SK-N-SH (cell line): Measurements from ENCODE around the gene RCOR3. TPM values are rescaled to one million over a fixed set of nuclear protein-coding genes. Genes with fewer than 3 reads are reported as not detected.

Experiments used
- CTCF ChIA-PET: fragments of 300-600, 350-600 bp; formaldehyde crosslinking; extraction: SDS; loops from one replicate; lab custom pipeline; 2021; lab: Yijun Ruan, JAX
- POLR2A ChIA-PET: fragments of 350-600 bp; sonication (Branson Sonifier 250); formaldehyde crosslinking; extraction: SDS; loops from one replicate; lab custom pipeline; 2020; ENCODE audit warnings: antibody characterized with exemption, inconsistent platforms; lab: Yijun Ruan, JAX
- DNase-seq: peaks from one replicate; pipeline ENCODE4 v3.0.0; 2012
- H2AFZ ChIP-seq: fragments of 200-600 bp; sonication (generic); 2 replicates; pipeline ENCODE4 v1.8.1; 2016; ENCODE audit warnings: antibody characterized with exemption, mild to moderate bottlenecking, low read depth
- H3F3A ChIP-seq: fragments of 200-600 bp; sonication (generic); replicated peaks from 2 replicates; pipeline ENCODE3; 2016; ENCODE audit warnings: antibody characterized with exemption, mild to moderate bottlenecking; ENCODE audit not compliant: insufficient read depth
- H3K27ac ChIP-seq, 2 experiments: fragments of 200-500 bp in 1 of 2; fragments of 200-600 bp in 1 of 2; sonication (Bioruptor generic) in 1 of 2; sonication (generic), shearing (Covaris generic) in 1 of 2; 2 replicates each; pipeline versions ENCODE4 v1.5.1 to v1.6.1; 2014 to 2016; ENCODE audit warnings: low read depth in 2 of 2, inconsistent platforms in 1 of 2, low read length in 1 of 2, mild to moderate bottlenecking in 1 of 2, mixed read lengths in 1 of 2
- H3K27me3 ChIP-seq: fragments of 200-600 bp; sonication (generic), shearing (Covaris generic); 2 replicates; pipeline ENCODE4 v1.6.1; 2016; ENCODE audit warnings: mixed run types; ENCODE audit not compliant: insufficient read depth
- H3K36me3 ChIP-seq, 2 experiments: fragments of 200-500 bp in 1 of 2; fragments of 200-600 bp in 1 of 2; sonication (Bioruptor generic) in 1 of 2; sonication (generic) in 1 of 2; replicated peaks in 1 of 2; 2 replicates each; pipeline versions ENCODE3 to v1.5.1; 2014 to 2016; ENCODE audit warnings: low read length in 1 of 2, mild to moderate bottlenecking in 1 of 2; ENCODE audit not compliant: insufficient read depth in 2 of 2, control insufficient read depth in 1 of 2
- H3K4me1 ChIP-seq, 2 experiments: fragments of 200-500 bp in 1 of 2; fragments of 200-600 bp in 1 of 2; sonication (Bioruptor generic) in 1 of 2; sonication (generic), shearing (Covaris generic) in 1 of 2; 2 replicates each; pipeline versions ENCODE4 v1.5.1 to v1.6.1; 2014 to 2016; ENCODE audit warnings: low read depth in 1 of 2, low read length in 1 of 2, mixed run types in 1 of 2; ENCODE audit not compliant: insufficient read depth in 2 of 2, control insufficient read depth in 1 of 2
- H3K4me2 ChIP-seq: fragments of 200-600 bp; sonication (generic), shearing (Covaris generic); 2 replicates; pipeline ENCODE4 v1.6.1; 2017; ENCODE audit warnings: mixed run types
- H3K4me3 ChIP-seq, 2 experiments: fragments of 200-500 bp in 1 of 2; fragments of 200-600 bp in 1 of 2; sonication (Bioruptor generic) in 1 of 2; sonication (generic), shearing (Covaris generic) in 1 of 2; 2 replicates each; pipeline versions ENCODE4 v1.5.1 to v1.8.1; 2014 to 2016; ENCODE audit warnings: low read depth in 2 of 2, inconsistent platforms in 1 of 2, low read length in 1 of 2, mild to moderate bottlenecking in 1 of 2, mixed read lengths in 1 of 2, moderate library complexity in 1 of 2
- H3K79me2 ChIP-seq: fragments of 200-600 bp; sonication (generic); 2 replicates; pipeline ENCODE4 v1.8.1; 2017; ENCODE audit warnings: mild to moderate bottlenecking; ENCODE audit not compliant: insufficient read depth
- H3K9ac ChIP-seq: fragments of 200-600 bp; sonication (generic); 2 replicates; pipeline ENCODE4 v1.6.1; 2017; ENCODE audit warnings: mixed run types
- H3K9me2 ChIP-seq: fragments of 200-600 bp; sonication (generic); 2 replicates; pipeline ENCODE4 v1.6.1; 2017; ENCODE audit warnings: mixed run types
- H3K9me3 ChIP-seq: fragments of 200-600 bp; sonication (generic); 2 replicates; pipeline ENCODE4 v1.6.1; 2017; ENCODE audit warnings: mixed run types, mild to moderate bottlenecking, moderate library complexity
- H4K20me1 ChIP-seq: fragments of 200-600 bp; sonication (generic); 2 replicates; pipeline ENCODE4 v1.6.1; 2017; ENCODE audit warnings: mild to moderate bottlenecking, mixed run types; ENCODE audit not compliant: insufficient read depth
- CTCF ChIP-seq: fragments of 200-600 bp; sonication (generic); IDR thresholded peaks from 2 replicates; pipeline ENCODE4 v1.6.1; 2017; ENCODE audit warnings: antibody characterized with exemption, mild to moderate bottlenecking, moderate library complexity
- EP300 ChIP-seq, 2 experiments: IDR thresholded peaks; 2 replicates each; pipeline versions ENCODE4 v1.4.0 to v1.6.1; 2012; ENCODE audit warnings: borderline replicate concordance in 1 of 2, low read depth in 1 of 2, low read length in 1 of 2
- EZH2phosphoT487 ChIP-seq: fragments of 200-600 bp; sonication (generic); IDR thresholded peaks from 2 replicates; pipeline ENCODE4 v1.6.1; 2017; ENCODE audit warnings: low read depth, mixed run types, mild to moderate bottlenecking, antibody characterized with exemption, moderate library complexity, borderline replicate concordance
- FOSL2 ChIP-seq: IDR thresholded peaks from 2 replicates; pipeline ENCODE4 v1.4.0; 2012; ENCODE audit warnings: low read depth, mild to moderate bottlenecking, moderate library complexity, borderline replicate concordance
- FOXJ3 ChIP-seq: sonication (generic); formaldehyde crosslinking; IDR thresholded peaks from 2 replicates; pipeline ENCODE4 v1.5.1; 2020; ENCODE audit warnings: mild to moderate bottlenecking, missing genetic modification reagents
- FOXM1 ChIP-seq: IDR thresholded peaks from 2 replicates; pipeline ENCODE4 v1.4.0; 2012; ENCODE audit warnings: low read depth, mild to moderate bottlenecking
- GABPA ChIP-seq: IDR thresholded peaks from 2 replicates; pipeline ENCODE4 v1.4.0; 2012; ENCODE audit warnings: low read depth, mild to moderate bottlenecking
- IRF3 ChIP-seq: fragments of 150-350 bp; IDR thresholded peaks from 2 replicates; pipeline ENCODE4 v1.6.1; 2016; ENCODE audit warnings: mild to moderate bottlenecking, low read depth, low read length
- MAX ChIP-seq: IDR thresholded peaks from 2 replicates; pipeline ENCODE4 v1.4.0; 2012; ENCODE audit warnings: low read depth
- MEF2A ChIP-seq: IDR thresholded peaks from 2 replicates; pipeline ENCODE4 v1.4.0; 2012; ENCODE audit warnings: low read depth, borderline replicate concordance
- MXI1 ChIP-seq: IDR thresholded peaks from 2 replicates; pipeline ENCODE4 v1.6.1; 2012; ENCODE audit warnings: mild to moderate bottlenecking, low read depth, low read length, improper control_type of control experiment
- NFIC ChIP-seq: IDR thresholded peaks from 2 replicates; pipeline ENCODE4 v1.4.0; 2012; ENCODE audit warnings: borderline replicate concordance
- PBX3 ChIP-seq: IDR thresholded peaks from 2 replicates; pipeline ENCODE4; 2012
- RAD21 ChIP-seq: IDR thresholded peaks from 2 replicates; pipeline ENCODE4 v1.6.1; 2012; ENCODE audit warnings: mild to moderate bottlenecking, low read length
- SIN3A ChIP-seq: IDR thresholded peaks from 2 replicates; pipeline ENCODE4 v1.6.1; 2012; ENCODE audit warnings: low read depth, mild to moderate bottlenecking, low read length, moderate library complexity, borderline replicate concordance
- TAF1 ChIP-seq: IDR thresholded peaks from 2 replicates; pipeline ENCODE4 v1.6.1; 2012; ENCODE audit warnings: low read depth, mild to moderate bottlenecking, low read length, moderate library complexity, borderline replicate concordance
- TCF12 ChIP-seq: IDR thresholded peaks from 2 replicates; pipeline ENCODE4 v1.4.0; 2012
- TEAD4 ChIP-seq: IDR thresholded peaks from 2 replicates; pipeline ENCODE4 v1.4.0; 2012; ENCODE audit warnings: mild to moderate bottlenecking, borderline replicate concordance; ENCODE audit not compliant: insufficient read depth
- USF1 ChIP-seq: IDR thresholded peaks from 2 replicates; pipeline ENCODE4 v1.4.0; 2012; ENCODE audit warnings: low read depth, borderline replicate concordance
- USF2 ChIP-seq: fragments of 150-350 bp; IDR thresholded peaks from 2 replicates; pipeline ENCODE4 v1.6.1; 2017; ENCODE audit warnings: antibody characterized with exemption, low read length, low read depth, borderline replicate concordance
- YY1 ChIP-seq: IDR thresholded peaks from 2 replicates; pipeline ENCODE4 v1.4.0; 2012; ENCODE audit warnings: low read depth, mild to moderate bottlenecking
- WGBS: methylation state at CpG from one replicate; pipeline ENCODE4 v1.1.6; 2017; ENCODE audit warnings: low lambda C conversion rate; 5-methylcytosine and 5-hydroxymethylcytosine counted together
- polyA plus RNA-seq, 3 experiments: library from polyadenylated mRNA; depleted of rRNA; stranded (reverse); fragments of >200 nt; gene quantifications; 2 replicates each; pipeline ENCODE4 v1.2.3, GENCODE V29; 2012

The RCOR3 gene
- polyA plus RNA-seq, 1 of the 3 experiments (the other 2 are of a cell fraction): 18.7 TPM

GRCh38 chr1:211343607-211344006 is 84.4 kb downstream of the RCOR3 start:
- H3K79me2 ChIP-seq: no peaks in the 10 kb centered on the region
- WGBS: 83% methylated on average over 4 of the region's 4 CpGs
- ChIA-PET CTCF (interaction anchor here (0.7 to 1.9 kb wide), 2 partner anchors 20 to 311 kb away, joined by 3 to 6 read pairs; no protein-coding TSS in a partner anchor), POLR2A (no interaction called here)
- no peak for DNase-seq
- H2AFZ ChIP-seq: no peak overlapping the region
- no peaks in the 10 kb centered on the region for H4K20me1 ChIP-seq
- H3K27ac ChIP-seq: no peak overlapping the region
- no peak overlapping the region for H3K4me3 ChIP-seq
- no peaks in the 10 kb centered on the region for H3K9me2 ChIP-seq
- no peaks in the 10 kb centered on the region for H3K9me3 ChIP-seq
- no peaks in the 10 kb centered on the region for H3K36me3 ChIP-seq
- no peaks in the 10 kb centered on the region for H3K27me3 ChIP-seq
- no peak overlapping the region for H3K9ac ChIP-seq
- H3K4me1 ChIP-seq: peaks cover 5 to 16% of the 10 kb centered on the region in 2 experiments; a peak in 1 of 4 replicates
- H3K4me2 ChIP-seq: no peak overlapping the region
- H3F3A ChIP-seq: no peaks in the 10 kb centered on the region
- TF ChIP-seq FOSL2: no peak
- no peak for TF ChIP-seq YY1
- TF ChIP-seq SIN3A: no peak
- TF ChIP-seq, all 33 proteins: peak for 0

GRCh38 chr1:211344152-211344618 is 85.0 kb downstream of the RCOR3 start:
- no peaks in the 10 kb centered on the region for H3K9me2 ChIP-seq
- H3K27ac ChIP-seq: no peak overlapping the region
- TF ChIP-seq PBX3: no peak
- TF ChIP-seq RAD21: no peak
- TF ChIP-seq FOXJ3: no peak
- no peak for TF ChIP-seq TCF12
- no peak for TF ChIP-seq FOXM1
- no peak for TF ChIP-seq NFIC
- no peak for TF ChIP-seq SIN3A
- no peak for TF ChIP-seq USF2
- TF ChIP-seq MEF2A: no peak
- no peak for TF ChIP-seq MAX
- TF ChIP-seq GABPA: no peak
- TF ChIP-seq CTCF: no peak
- no peak for TF ChIP-seq EP300 (IDR thresholded peaks at IDR 0.05; ENCODE audit: borderline replicate concordance in 1 of 2, low read depth in 1 of 2, low read length in 1 of 2)
- TF ChIP-seq USF1: no peak
- TF ChIP-seq EZH2phosphoT487: no peak
- TF ChIP-seq IRF3: no peak
- TF ChIP-seq MXI1: no peak
- no peak for TF ChIP-seq TEAD4
- TF ChIP-seq TAF1: no peak
- no peaks in the 10 kb centered on the region for H3K9me3 ChIP-seq
- DNase-seq: no peak
- H3K27me3 ChIP-seq: no peaks in the 10 kb centered on the region
- ChIA-PET POLR2A (no interaction called here), CTCF (interaction anchor here (1.9 kb wide), 1 partner anchor 21 kb away, joined by 6 read pairs; no protein-coding TSS in a partner anchor)
- no peaks in the 10 kb centered on the region for H4K20me1 ChIP-seq
- no peak overlapping the region for H3K4me3 ChIP-seq
- no peak overlapping the region for H3K9ac ChIP-seq
- H3K36me3 ChIP-seq: no peaks in the 10 kb centered on the region
- H2AFZ ChIP-seq: no peak overlapping the region
- no peak overlapping the region for H3K4me2 ChIP-seq
- H3K4me1 ChIP-seq: peaks cover 5 to 16% of the 10 kb centered on the region in 2 experiments; a peak in 1 of 4 replicates
- no peaks in the 10 kb centered on the region for H3F3A ChIP-seq
- H3K79me2 ChIP-seq: no peaks in the 10 kb centered on the region
- 96% methylated on average over 6 of the region's 6 CpGs for WGBS
